ENCODE measurements around the gene PLCB3. TPM values are rescaled to one million over a fixed set of nuclear protein-coding genes. Genes with fewer than 3 reads are reported as not detected.

PLCB3 gene
- total RNA-seq, 2 donors from 2014 or later: 86.9 to 108 TPM

GRCh38 chr11:64267207-64267945, 16.0 kb downstream of the PLCB3 start:
- no peaks in the 10 kb centered on the region for H3K27me3 ChIP-seq
- H3K4me1 ChIP-seq: peaks cover 21% of the 10 kb centered on the region
- TF ChIP-seq CTCF (IDR thresholded peaks at IDR 0.05): no peak
- intact Hi-C loops (cut with DNase I): no loop called here
- H3K36me3 ChIP-seq: peaks cover 22% of the 10 kb centered on the region
- no peaks in the 10 kb centered on the region for H3K9me3 ChIP-seq
- peak; percentile 60 for DNase-seq
- no peak overlapping the region for H3K4me3 ChIP-seq
- peak overlapping the region in 1 of 2 donors; percentile 94 for H3K9ac ChIP-seq (ENCODE audit: low read depth in 2 of 2, low read length in 2 of 2)
- peak overlapping the region; percentile 98 for H3K27ac ChIP-seq

GRCh38 chr11:64268025-64268892, 16.9 kb downstream of the PLCB3 start:
- peaks cover 22% of the 10 kb centered on the region for H3K36me3 ChIP-seq
- no peaks in the 10 kb centered on the region for H3K27me3 ChIP-seq
- H3K9ac ChIP-seq (ENCODE audit: low read depth in 2 of 2, low read length in 2 of 2): peak overlapping the region; percentile 80 to 94
- DNase-seq: peak; percentile 82
- H3K4me1 ChIP-seq: peaks cover 24% of the 10 kb centered on the region
- intact Hi-C loops (cut with DNase I): loop anchor here (2.0 kb wide), 1 partner anchor 35 kb away; no protein-coding TSS in a partner anchor
- H3K9me3 ChIP-seq: no peaks in the 10 kb centered on the region
- TF ChIP-seq CTCF (IDR thresholded peaks at IDR 0.05): no peak
- peak overlapping the region; percentile 67 for H3K4me3 ChIP-seq
- H3K27ac ChIP-seq: peak overlapping the region; percentile 98

GRCh38 chr11:64268893-64269539, 17.7 kb downstream of the PLCB3 start:
- H3K36me3 ChIP-seq: peaks cover 16% of the 10 kb centered on the region
- peaks cover 27% of the 10 kb centered on the region for H3K4me1 ChIP-seq
- peak overlapping the region; percentile 67 for H3K4me3 ChIP-seq
- peak; percentile 71 for DNase-seq
- intact Hi-C loops (cut with DNase I): loop anchor here (2.0 kb wide), 1 partner anchor 34 kb away; no protein-coding TSS in a partner anchor
- H3K27me3 ChIP-seq: no peaks in the 10 kb centered on the region
- H3K9me3 ChIP-seq: no peaks in the 10 kb centered on the region
- H3K9ac ChIP-seq (ENCODE audit: low read depth in 2 of 2, low read length in 2 of 2): peak overlapping the region; percentile 80 to 94
- peak overlapping the region; percentile 98 for H3K27ac ChIP-seq
- TF ChIP-seq CTCF (IDR thresholded peaks at IDR 0.05): no peak

- no peaks in the 10 kb centered on the region for H3K27me3 ChIP-seq
- peak overlapping the region; percentile 80 to 94 for H3K9ac ChIP-seq (ENCODE audit: low read depth in 2 of 2, low read length in 2 of 2)
- TF ChIP-seq CTCF (IDR thresholded peaks at IDR 0.05): no peak
- H3K4me1 ChIP-seq: peaks cover 27% of the 10 kb centered on the region
- peak overlapping the region; percentile 67 for H3K4me3 ChIP-seq
- peak; percentile 97 for DNase-seq
- H3K27ac ChIP-seq: peak overlapping the region; percentile 98
- intact Hi-C loops (cut with DNase I): loop anchor here (2.0 kb wide), 1 partner anchor 33 kb away; no protein-coding TSS in a partner anchor
- H3K36me3 ChIP-seq: peaks cover 10% of the 10 kb centered on the region
- no peaks in the 10 kb centered on the region for H3K9me3 ChIP-seq
These were observed 18.4 kb downstream of the PLCB3 start for GRCh38 chr11:64269540-64270220.
